SKM-1 treated with dmso at 0.1 percent for 144 hours (cell line): ENCODE results near the gene SHLD1.
A peak's percentile ranks its signal among the peaks of the same experiment; 100 is the strongest.
"Not testable (repeated sequence)": the region's sequence is repeated elsewhere in the genome, so short reads cannot be mapped to it uniquely, and the experiment has no call there.

Experiments used
- DNase-seq: peaks from one replicate; lab custom pipeline; 2025; ENCODE audit not compliant: unreplicated experiment; lab: John Stamatoyannopoulos, UW

Gene SHLD1

DNA sequence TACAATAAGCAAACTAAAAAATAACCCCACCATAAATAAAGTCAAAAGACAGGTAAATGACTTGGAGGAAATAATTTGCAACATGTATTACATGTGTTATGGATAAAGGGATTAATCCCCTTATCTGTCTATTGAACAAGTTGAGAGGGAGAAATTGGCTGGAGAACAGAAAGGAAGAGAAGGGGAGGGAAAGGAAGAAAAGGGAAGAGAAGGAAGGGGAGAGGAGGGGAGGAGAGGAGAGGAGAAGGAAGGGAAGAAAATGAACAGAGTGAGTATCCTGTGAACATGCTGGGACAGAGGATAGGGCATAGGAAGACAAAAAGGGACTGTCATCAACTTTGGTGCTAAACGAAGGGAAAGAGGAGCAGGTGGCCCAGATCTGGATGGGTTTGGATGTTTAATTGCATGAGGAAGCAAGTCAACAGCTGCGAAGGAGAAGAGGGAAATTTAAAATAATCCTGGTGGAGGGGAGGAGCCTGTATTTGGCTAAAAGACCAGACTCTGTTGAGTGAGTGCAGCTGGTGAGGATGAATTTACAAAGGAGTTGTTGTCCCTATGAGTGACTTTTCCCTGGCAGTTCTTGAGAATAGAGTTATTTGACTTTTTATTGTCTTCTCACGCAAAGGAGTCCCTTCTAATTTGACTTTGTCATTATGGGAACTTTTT lies 14.2 kb upstream of the SHLD1 start:
- DNase-seq = no peak

DNA sequence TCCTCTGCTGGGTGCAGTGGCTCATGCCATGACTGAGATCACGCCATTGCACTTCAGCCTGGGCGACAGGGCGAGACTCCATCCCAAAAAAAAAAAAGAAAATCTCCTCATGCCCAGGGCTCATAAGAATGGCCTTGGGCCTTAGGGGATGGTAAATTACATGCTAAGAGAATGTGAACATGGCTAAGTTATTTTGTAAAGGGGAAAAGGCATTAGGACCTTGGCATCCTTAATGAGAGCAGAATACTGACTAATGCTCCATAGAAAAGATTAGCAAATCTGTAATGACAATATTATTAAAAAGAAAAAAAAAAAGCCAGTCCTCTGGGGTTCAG lies 12.6 kb upstream of the SHLD1 start:
- no peak for DNase-seq

DNA sequence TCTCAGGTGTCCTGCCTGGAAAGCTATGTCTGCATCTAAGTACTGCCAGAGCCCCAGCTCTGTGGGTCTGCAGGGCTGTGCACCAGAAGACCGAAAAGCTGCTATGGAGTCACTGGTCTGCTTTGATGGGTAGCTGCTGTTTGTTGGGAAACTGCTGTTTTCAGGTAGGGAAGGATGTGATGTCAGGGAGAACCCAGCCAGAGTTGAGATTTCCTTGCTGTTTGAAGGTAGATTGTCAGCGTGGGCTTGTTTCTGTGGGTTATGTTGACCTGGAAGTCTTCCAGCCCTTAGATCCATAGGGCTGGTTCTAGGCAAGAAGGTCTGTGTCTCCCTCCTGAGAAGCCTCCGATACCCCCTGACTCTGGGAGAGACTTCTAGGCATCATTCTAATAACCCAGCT lies 12.2 kb upstream of the SHLD1 start:
- no peak for DNase-seq

DNA sequence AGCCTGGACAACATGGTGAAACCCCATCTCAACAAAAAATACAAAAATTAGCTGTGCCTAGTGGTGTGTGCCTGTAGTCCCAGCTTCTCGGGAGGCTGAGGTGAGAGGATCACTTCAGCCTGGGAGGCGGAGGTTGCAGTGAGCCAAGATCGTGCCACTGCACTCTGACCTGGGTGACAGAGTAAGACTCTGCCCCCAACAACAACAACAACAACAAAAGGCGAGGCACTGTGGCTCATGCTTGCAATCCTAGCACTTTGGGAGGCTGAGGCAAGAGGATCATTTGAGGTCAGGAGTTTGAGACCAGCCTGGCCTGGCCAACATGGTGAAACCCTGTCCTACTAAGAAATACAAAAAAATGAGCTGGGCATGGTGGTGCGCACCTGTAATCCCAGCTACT lies 9.6 kb upstream of the SHLD1 start:
- DNase-seq = not testable (repeated sequence)

DNA sequence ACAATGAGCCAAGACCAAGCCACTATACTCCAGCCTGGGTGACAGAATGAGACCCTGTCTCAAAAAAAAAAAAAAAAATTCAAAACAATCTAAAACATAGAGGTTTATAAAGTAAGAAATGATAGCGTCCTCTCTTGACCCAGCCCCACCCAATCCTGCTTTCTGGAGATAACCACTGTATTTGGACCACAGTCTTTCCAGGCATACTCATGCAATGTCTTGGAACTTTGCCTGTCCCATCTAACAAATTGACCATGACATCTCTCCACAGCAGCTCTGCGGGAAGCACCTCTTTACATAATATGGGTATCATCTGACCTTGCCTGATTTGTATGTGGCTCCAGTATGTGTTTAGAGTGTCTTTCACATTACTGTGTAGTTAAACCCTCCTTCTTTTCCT lies 9.1 kb upstream of the SHLD1 start:
- DNase-seq = no peak

DNA sequence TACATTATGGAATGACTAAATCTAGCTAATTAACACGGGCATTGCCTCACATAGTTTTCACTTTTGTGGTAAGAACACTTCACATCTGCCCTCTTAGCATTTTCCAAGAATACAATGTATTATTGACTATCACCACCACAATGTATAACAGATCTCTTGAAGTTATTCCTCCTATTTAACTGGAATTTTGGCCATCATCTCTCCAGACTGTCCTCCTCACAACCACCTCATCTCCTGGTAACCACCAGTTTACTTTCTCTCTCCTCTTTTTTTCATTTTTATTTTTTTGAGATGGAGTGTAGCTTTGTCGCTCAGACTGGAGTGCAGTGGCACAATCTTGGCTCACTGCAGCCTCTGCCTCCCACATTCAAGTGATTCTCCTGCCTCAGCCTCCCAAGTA lies 8.2 kb upstream of the SHLD1 start:
- DNase-seq = no peak

DNA sequence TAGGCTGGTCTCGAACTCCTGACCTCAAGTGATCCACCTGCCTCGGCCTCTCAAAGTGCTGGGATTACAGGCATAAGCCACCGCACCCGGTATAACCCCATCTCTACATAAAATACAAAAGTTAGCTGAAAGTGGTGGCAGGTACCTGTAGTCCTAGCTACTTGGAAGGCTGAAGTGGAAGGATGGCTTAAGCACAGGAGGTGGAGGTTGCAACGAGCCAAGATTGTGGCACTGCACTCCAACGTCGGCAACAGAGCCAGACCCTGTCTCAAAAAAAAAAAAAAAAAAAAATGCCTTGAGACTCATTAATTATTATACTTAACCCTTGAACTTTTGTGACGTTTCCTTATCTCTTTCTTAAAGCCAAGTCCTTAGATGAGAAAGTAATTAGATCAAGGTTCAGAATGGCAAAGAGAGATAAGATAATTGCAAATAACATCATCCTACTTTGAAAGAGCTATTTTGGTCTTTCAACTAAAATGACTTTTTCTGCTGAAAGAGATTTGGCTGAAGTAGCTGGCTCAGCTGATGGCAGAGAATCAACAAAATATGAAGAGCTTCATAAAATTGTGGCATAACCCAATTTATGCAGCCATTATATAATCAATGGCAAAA lies 4.7 kb upstream of the SHLD1 start:
- no peak for DNase-seq

DNA sequence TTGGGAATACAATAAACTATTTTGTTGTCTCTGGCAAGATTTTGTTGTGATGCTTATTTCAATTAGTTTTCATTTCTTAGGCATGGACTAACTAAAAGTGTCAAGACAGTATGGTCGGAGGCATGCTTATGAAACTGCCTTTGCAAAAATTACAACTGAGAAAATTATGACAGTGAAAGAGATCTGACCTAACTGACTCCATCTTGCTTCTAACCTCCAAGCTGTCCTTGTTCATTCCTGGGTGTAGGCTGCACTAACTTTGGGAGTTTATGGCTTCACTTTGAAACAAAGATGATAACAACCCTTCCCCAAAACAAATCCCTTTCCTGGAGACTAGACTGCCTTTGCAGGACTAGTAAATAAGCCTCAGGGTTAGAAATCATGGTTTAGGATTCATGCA lies 4.1 kb upstream of the SHLD1 start:
- DNase-seq = no peak

DNA sequence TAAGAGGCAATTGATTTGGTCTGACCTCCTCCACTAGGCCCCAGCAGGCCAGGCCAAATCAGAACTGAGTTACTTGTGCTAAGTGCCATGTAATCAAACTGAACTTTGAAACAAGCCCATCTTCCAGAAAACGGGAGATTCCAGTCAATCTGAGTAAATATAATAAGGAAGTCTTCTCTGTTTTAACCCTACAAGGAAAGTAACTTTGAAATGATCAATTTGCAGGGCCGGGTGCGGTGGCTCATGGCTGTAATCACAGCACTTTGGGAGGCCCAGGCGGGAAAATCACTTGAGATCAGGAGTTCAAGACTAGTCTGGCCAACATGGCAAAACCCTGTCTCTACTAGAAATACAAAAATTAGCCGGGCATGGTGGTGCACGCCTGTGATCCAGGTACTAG lies 2.0 kb upstream of the SHLD1 start:
- DNase-seq = no peak

DNA sequence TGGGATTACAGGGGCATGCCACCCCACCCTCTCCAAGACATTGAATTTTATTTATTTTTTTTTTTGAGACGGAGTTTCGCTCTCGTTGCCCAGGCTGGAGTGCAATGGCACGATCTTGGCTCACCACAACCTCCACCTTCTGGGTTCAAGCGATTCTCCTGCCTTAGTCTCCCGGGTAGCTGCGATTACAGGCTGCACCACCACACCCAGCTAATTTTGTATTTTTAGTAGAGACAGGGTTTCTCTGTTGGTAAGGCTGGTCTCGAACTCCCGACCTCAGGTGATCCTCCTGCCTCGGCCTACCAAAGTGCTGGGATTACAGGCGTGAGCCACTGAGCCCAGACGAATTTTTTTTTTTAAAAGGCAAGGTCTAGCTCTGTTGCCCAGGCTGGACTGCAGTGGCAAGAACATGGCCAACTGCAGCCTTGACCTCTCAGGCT lies 669 bp upstream of the SHLD1 start:
- not testable (repeated sequence) for DNase-seq

DNA sequence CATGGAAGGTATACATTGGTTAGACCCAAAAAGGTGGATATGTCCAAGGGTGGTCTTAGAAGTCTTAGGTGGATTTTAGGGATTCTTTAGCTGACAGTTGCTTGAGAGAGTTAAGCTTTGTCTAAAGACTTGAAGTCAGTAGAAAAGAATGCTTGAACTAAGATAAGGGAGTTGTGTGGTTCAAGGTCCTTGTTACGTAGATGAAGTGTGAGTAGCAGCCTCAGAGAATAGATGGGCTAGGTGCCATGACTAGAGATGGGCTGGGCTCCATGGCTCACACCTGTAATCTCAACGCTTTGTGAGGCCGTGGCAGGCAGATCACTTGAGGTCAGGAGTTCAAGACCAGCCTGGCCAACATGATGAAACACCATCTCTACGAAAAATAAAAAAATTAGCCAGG lies 1.7 kb downstream of the SHLD1 start:
- no peak for DNase-seq

DNA sequence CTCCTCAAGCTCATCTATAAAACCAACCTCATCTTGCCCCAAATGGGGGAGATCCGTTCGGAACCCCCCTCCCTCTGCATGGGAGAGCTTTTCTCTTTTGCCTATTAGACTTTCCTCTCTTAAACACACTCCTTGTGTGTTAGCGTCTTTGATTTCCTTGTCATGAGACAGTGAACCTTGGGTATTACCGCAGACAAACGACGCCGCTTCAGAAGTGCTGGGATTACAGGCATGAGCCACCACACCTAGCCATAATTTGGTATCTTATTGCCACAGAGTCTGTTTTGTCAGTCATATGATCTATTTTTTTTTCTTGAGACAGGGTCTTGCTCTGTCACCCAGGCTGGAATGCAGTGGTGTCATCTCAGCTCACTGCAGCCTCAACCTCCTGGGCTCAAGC lies 3.6 kb downstream of the SHLD1 start:
- no peak for DNase-seq

DNA sequence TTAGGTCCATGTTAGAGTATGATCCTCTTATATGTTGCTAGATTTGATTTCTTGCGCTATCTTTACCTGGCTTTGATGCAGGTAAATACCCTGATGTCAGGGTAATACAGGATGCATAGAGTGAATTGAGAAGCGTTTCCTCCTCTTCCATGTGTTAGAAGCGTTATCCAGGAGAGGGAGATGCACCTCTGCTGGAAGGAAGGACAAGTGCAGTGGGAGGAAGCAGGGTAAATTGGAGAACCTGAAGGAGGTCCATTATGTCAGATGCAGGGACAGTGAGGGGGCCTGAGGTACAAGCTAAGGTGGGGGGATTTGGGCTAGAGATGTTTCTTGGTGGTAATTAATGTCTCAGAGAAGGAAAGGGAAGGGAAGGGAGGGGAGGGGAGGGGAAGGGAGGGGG lies 7.7 kb downstream of the SHLD1 start:
- no peak for DNase-seq

DNA sequence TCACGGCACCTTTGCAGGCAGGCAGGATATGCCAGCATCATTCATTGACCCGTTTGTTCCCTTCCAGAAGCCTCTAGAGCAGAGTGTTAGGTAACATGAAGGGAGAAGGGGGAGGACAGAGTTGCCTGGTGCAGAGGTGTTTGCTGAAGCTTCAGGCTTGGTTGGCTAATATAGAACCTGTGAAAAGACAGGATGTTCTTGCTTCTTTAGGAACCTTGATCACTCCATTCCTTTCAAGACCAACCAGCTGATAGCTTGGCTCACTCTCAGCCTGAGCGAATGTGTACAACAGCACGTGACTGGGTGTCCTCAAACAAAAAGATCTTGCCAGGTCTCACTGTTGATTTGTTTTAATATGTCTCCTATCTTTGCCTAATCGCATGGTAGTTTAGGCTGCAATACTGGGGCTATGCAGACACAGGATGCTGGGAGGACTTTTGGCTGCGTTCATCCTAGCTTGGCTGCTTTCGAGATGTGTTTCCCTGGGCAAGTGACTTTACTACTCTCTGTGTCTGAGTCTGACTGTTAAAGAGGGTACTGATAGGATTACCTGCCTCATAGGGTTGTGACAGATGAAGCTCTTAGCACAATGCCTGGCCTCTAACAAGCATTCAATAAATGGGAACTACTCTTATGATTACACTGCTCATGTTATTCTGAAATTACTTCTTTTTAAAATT lies 16.0 kb downstream of the SHLD1 start:
- no peak for DNase-seq

DNA sequence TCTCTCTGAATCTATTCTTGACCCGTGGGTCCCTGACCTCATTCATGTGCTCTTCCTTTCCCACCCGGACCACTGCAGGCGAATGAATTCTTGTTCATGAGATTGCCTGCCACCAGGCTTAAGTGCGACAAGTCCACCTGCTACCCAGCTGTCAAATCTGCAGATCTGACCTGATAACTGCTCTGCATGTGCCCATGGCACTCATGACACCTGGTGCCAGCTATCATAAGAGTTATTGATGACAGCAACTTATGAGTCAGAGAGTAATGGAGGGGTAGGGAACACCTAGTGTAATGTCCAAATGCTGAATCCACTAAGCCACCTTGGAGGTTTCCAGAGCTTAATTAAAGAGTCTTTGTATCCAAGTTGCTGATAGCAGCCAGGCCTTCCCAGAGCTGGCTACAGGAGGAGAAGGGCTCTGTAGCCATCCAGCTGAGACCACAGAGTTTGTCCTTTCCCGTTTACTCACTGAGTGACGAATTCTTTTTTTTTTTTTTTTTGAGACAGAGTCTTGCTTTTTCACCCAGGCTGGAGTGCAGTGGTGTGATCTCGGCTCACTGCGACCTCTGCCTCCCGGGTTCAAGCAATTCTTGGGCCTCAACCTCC lies 17.4 kb downstream of the SHLD1 start:
- DNase-seq = no peak

DNA sequence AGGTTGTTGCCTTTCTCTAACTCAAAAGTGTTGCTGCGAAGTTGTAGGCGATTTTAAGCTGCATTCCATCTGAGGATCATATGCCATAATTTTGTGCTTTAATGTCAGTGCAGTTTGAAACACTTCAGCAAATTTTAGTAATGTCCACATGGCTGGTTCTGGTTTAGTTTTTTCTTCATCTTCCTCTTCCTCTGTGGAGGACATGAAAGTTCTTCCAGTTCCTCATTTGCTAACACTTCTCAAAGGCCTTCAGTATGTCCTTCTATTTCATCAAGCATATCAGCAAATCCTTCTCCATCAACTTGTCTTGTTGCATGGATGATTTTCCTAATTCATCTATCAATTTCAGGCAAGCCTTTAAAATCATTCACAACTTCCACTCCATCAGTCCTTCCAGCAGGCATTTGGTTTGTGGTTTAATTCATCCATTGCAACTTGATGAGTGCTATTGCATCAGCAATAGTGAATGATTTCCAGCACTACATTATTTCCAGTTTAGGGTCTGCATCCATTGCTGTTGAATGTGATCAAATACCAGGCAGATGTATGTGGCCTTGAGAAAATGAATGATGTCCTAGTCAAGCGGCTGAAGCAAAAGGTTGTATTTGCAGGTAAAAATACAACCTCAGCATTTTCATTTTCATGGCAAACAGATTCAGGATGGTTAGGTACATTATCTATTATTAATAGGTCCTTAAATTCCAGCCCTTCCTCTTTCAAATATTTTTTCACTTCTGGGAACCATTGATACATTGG lies 20.2 kb downstream of the SHLD1 start:
- DNase-seq = peak; percentile 36

DNA sequence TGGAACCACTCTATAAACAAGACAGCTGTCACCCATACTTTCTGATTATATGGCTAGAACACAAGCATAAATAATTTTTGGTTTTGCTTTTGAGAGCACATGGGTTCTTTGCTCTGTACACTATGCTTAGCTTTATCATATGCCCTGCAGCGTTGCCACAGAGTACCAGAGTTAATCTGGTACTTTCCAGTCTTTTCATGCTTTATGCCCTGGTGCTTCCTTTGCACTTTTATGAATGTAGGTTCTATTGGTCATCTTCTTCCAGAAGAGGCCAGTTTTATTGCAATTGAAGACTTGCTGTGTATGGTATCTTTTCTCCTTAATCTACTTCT lies 20.8 kb downstream of the SHLD1 start:
- DNase-seq = no peak

DNA sequence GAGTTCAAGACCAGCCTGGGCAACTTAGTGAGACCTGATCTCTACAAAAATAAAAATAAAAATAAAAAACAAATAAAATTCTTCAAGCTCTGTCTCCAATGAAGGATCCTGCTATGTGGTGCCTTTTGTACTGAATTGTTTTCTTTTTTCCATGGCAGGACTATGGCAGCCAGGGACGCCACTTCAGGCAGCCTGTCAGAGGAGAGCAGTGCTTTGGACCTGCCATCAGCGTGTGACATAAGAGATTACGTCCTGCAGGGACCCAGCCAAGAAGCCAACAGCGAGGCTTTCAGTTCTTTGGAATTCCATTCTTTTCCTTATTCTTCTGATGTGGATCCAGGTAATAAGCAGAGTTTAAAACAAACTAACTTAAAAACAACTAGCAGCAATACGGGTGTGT lies 22.5 kb downstream of the SHLD1 start:
- no peak for DNase-seq

DNA sequence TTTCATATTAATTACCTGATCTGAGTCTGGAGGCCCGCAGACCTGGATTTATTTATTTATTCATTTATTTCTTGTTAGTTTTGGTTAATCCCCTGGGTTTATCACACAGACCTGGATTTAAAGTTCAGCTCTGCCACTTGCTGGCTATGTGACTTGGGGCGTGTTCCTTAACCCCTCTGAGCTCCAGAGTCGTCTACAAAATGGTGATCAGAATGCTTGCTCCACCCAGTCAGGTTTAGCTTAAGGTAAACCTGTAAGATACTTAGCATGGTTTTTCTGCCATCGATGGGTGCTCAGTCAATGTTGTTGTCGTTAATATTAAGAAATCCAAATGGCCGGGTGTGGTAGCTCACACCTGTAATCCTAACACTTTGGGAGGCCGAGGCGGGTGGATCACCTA lies 23.4 kb downstream of the SHLD1 start:
- no peak for DNase-seq

DNA sequence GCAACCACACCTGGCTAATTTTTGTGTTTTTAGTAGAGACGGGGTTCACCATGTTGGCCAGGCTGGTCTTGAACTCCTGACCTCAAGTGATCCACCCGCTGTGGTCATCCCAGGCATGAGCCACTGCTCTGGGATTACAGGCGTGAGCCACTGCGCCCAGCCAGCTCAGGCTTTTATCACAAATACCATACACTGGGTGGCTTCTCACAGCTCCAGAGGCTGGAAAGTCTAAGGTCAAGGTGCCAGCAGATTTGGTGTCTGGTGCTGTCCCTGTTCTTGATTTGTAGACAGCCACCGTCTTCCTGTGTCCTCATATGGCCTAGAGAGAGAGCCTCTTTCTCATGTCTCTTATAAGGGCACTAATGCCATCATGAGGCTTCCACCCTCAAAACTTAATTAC lies 25.9 kb downstream of the SHLD1 start:
- no peak for DNase-seq

DNA sequence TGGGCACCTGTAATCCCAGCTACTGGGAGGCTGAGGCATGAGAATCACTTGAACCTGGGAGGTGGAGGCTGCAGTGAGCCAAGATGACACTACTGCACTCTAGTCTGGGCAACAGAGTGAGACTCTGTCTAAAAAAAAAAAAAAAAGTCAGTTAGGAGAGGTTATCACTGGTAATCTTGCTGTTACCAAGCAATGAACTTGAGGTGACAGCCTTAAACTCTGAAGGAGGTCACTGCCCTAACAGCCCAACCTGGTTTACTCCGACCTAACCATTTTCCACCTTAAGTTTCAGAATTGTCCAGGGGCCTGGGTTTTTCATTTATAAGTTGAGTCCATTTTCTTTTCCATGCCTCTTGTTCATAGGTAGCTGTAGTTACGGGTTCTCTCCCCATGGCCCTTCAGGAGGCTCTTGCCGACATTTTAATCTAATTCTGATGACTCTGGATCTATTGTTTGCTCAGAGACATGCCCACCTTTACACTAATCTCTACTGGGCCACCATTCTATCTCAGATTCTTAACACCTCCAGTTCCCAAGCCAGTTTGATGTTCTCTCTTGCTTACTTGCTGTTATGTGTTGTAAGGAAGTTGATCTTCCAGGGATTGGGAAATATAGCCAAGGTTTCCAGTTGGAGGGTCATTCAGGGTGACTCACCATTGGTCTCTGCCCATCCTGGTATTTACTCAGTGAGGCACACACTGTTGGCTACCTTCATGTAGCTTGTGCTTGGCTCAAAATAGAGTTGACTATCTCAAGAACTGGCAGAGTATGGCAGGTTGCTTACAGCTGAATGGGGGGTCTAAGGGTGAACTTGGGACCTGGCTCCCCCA lies 29.1 kb downstream of the SHLD1 start:
- DNase-seq = no peak
